ENCODE results near the gene GAGE12E.
"Not testable (repeated sequence)": the region's sequence is repeated elsewhere in the genome, so short reads cannot be mapped to it uniquely, and the experiment has no call there.

GAGE12E gene

GRCh38 chrX:49550989-49551388 lies at the start of gene GAGE12E:
GAGE12E (plus strand) TSS chrX:49551289; CDS start chrX:49552444, 1,155 bp downstream.
- not testable (repeated sequence) for DNase-seq (ENCODE audit: low read depth)

- DNase-seq (ENCODE audit: low read depth), result not testable (repeated sequence)
Measured at GRCh38 chrX:49531877-49532276, 19.2 kb upstream of the GAGE12E start, which contains the start of gene GAGE12C. GAGE12C (plus strand) TSS chrX:49532177; CDS start chrX:49533332, 1,155 bp downstream.

DNA sequence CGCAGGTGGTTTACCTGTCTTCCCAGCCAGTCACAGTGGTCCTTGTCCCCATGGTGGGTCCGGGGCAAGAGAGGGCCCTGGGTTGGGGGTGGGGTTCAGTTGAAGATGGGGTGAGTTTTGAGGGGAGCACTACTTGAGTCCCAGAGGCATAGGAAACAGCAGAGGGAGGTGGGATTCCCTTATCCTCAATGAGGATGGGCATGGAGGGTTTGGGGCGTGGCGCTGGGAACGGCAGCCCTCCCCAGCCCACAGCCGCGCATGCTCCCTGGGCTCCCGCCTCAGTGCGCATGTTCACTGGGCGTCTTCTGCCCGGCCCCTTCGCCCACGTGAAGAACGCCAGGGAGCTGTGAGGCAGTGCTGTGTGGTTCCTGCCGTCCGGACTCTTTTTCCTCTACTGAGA lies 9.7 kb upstream of the GAGE12E start, which contains the start of gene GAGE12D:
GAGE12D (plus strand) TSS at position 301 of the 400 bp plus-strand sequence. CDS start 1,155 bp downstream, outside the sequence.
- DNase-seq (ENCODE audit: low read depth), result not testable (repeated sequence)

DNA sequence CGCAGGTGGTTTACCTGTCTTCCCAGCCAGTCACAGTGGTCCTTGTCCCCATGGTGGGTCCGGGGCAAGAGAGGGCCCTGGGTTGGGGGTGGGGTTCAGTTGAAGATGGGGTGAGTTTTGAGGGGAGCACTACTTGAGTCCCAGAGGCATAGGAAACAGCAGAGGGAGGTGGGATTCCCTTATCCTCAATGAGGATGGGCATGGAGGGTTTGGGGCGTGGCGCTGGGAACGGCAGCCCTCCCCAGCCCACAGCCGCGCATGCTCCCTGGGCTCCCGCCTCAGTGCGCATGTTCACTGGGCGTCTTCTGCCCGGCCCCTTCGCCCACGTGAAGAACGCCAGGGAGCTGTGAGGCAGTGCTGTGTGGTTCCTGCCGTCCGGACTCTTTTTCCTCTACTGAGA lies 9.5 kb downstream of the GAGE12E start, which contains the start of gene GAGE12F:
GAGE12F (plus strand) TSS at position 301 of the 400 bp plus-strand sequence. CDS start 1,155 bp downstream, outside the sequence.
- DNase-seq (ENCODE audit: low read depth), result not testable (repeated sequence)

DNA sequence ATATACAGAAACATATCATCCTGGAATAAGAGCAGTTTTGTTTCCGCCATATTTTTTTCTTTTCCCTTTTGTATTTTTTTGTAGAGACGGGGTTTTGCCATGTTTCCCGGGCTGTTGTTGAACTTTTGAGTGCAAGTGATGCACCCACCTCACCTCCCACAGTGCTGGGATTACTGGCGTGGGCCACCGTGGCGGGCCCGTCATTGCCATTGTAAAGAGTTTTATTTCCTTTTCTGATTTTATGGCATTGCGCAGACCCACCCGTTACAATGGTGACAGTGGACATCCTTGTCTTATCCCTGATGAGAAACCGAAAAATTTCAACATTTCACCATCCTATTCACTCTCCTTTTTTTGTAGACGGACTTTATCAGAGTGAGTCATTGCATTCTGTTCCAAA lies 17.6 kb downstream of the GAGE12E start:
- DNase-seq (ENCODE audit: low read depth), result not testable (repeated sequence)

GRCh38 chrX:49569152-49569551 lies 18.1 kb downstream of the GAGE12E start:
- DNase-seq (ENCODE audit: low read depth), result not testable (repeated sequence)

DNA sequence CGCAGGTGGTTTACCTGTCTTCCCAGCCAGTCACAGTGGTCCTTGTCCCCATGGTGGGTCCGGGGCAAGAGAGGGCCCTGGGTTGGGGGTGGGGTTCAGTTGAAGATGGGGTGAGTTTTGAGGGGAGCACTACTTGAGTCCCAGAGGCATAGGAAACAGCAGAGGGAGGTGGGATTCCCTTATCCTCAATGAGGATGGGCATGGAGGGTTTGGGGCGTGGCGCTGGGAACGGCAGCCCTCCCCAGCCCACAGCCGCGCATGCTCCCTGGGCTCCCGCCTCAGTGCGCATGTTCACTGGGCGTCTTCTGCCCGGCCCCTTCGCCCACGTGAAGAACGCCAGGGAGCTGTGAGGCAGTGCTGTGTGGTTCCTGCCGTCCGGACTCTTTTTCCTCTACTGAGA lies 19.0 kb downstream of the GAGE12E start, which contains the start of gene GAGE12G:
GAGE12G (plus strand) TSS at position 301 of the 400 bp plus-strand sequence. CDS start 1,155 bp downstream, outside the sequence.
- not testable (repeated sequence) for DNase-seq (ENCODE audit: low read depth)

- DNase-seq (ENCODE audit: low read depth), result not testable (repeated sequence)
Measured at GRCh38 chrX:49579649-49580048, 28.6 kb downstream of the GAGE12E start, which contains the start of gene GAGE12H. GAGE12H (plus strand) TSS chrX:49579949; CDS start chrX:49581104, 1,155 bp downstream.

DNA sequence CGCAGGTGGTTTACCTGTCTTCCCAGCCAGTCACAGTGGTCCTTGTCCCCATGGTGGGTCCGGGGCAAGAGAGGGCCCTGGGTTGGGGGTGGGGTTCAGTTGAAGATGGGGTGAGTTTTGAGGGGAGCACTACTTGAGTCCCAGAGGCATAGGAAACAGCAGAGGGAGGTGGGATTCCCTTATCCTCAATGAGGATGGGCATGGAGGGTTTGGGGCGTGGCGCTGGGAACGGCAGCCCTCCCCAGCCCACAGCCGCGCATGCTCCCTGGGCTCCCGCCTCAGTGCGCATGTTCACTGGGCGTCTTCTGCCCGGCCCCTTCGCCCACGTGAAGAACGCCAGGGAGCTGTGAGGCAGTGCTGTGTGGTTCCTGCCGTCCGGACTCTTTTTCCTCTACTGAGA lies 38.1 kb downstream of the GAGE12E start, which contains the start of gene GAGE2A:
GAGE2A (plus strand) TSS at position 301 of the 400 bp plus-strand sequence. CDS start 1,155 bp downstream, outside the sequence.
- DNase-seq (ENCODE audit: low read depth), result not testable (repeated sequence)

- DNase-seq (ENCODE audit: low read depth), result not testable (repeated sequence)
Measured at GRCh38 chrX:49589769-49590478, 38.8 kb downstream of the GAGE12E start.

DNA sequence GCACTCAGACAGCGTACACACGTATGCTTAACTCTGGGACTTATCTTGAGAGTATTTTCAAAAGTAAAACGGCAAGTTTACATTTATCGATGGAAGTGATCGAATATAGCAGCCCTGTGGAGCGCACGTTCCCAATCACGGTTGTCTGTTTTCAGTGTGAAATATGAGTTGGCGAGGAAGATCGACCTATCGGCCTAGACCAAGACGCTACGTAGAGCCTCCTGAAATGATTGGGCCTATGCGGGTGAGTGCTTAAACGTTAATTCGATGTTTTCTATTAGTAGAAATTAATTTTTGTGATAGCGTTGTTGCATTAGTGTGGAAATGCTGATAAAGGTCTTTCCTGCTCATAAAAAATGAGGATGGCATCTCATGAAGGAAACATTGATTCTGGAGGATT lies 39.4 kb downstream of the GAGE12E start:
- DNase-seq (ENCODE audit: low read depth), result not testable (repeated sequence)

- not testable (repeated sequence) for DNase-seq (ENCODE audit: low read depth)
Measured at GRCh38 chrX:49598720-49599119, 47.6 kb downstream of the GAGE12E start, which contains the start of gene GAGE1. GAGE1 (plus strand) TSS chrX:49599020; CDS start chrX:49600175, 1,155 bp downstream.

Measured in stimulated activated CD8-positive, alpha-beta memory T cell treated with anti-CD3 and anti-CD28 coated beads, Interleukin-7, amount 100 ng/mL, for 24 hours (primary cell).